ENCODE data around the gene CLDN17. TPM values are rescaled to one million over a fixed set of nuclear protein-coding genes. Genes with fewer than 3 reads are reported as not detected.

The CLDN17 gene
- polyA plus RNA-seq, 1 donor: not detected

DNA sequence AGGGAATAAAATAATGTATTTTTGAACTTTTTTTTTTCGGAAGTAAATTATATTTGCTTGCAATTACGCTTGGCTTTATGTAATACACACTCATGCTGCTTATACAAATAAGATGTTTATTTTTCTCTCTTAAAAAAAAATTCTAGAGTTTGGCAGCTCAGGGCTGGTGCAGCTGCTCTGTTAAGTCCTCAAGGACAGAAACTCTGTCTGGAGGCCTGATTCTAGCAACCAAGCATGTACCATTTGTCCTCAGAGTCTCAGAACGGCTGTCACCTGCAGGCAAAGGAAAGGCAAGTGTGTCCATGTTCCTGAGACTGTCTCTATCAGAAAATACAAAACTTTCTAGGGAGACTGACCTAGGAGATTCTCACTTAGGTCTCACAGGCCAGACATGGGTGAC lies 23.2 kb upstream of the CLDN17 start:
- 65% methylated on average over 2 of the region's 3 CpGs for WGBS (ENCODE audit: insufficient coverage, low lambda C conversion rate)
- no peaks in the 10 kb centered on the region for H3K27me3 ChIP-seq (ENCODE audit: control insufficient read depth, insufficient read depth, low read length)
- no peak overlapping the region for H3K27ac ChIP-seq (ENCODE audit: low read length)
- H3K9me3 ChIP-seq (ENCODE audit: control insufficient read depth, low read depth, low read length): no peaks in the 10 kb centered on the region
- H3K36me3 ChIP-seq (ENCODE audit: control insufficient read depth, insufficient read depth, low read length): no peaks in the 10 kb centered on the region
- H3K4me1 ChIP-seq (ENCODE audit: control insufficient read depth, insufficient read depth, low read length): no peaks in the 10 kb centered on the region
- no peak for DNase-seq
- H3K4me3 ChIP-seq (ENCODE audit: low read length): no peak overlapping the region

DNA sequence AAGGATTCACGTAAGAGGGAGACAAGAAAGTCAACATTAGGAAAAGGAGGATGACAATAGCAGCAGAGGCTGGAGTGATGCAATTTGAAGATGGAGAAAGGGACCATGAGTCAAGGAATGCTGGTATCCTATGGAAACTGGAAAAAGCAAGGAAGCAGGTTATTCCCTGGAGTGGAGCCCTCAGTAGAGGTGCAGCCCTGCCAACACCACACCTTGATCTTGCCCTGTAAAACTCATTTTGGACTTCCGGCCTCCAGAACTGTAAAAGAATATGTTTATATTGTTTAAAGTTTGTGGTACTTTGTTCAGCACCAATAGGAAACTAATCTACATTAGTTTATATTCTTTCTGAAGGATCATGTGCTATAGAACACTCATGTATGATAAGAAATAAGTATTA lies 19.6 kb upstream of the CLDN17 start:
- H3K27ac ChIP-seq (ENCODE audit: low read length): no peak overlapping the region
- H3K4me1 ChIP-seq (ENCODE audit: control insufficient read depth, insufficient read depth, low read length): no peaks in the 10 kb centered on the region
- no peaks in the 10 kb centered on the region for H3K9me3 ChIP-seq (ENCODE audit: control insufficient read depth, low read depth, low read length)
- no peaks in the 10 kb centered on the region for H3K36me3 ChIP-seq (ENCODE audit: control insufficient read depth, insufficient read depth, low read length)
- 55% methylated on average over 1 of the region's 2 CpGs for WGBS (ENCODE audit: insufficient coverage, low lambda C conversion rate)
- no peaks in the 10 kb centered on the region for H3K27me3 ChIP-seq (ENCODE audit: control insufficient read depth, insufficient read depth, low read length)
- DNase-seq: no peak
- H3K4me3 ChIP-seq (ENCODE audit: low read length): no peak overlapping the region

DNA sequence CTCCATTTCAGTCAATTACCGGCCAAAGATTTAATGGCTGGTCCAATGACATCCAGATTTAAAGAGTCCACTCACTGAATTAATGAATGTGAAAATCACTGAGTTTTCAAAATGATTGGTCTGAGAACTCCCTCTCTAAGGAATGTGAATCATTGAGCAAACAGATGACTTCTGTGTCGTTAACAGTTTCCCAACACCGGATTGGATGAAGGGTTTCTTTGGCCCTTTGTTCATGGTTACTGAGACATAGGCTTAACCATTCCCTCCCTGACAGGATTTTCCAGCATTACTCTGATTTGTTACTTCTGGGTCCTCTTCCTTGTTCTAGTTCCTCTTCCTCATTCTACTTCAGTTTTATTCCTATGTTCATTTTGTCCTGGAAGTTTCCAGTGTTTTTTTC lies 1.5 kb upstream of the CLDN17 start:
- DNase-seq: no peak
- H3K4me3 ChIP-seq (ENCODE audit: low read length): no peak overlapping the region
- H3K27ac ChIP-seq (ENCODE audit: low read length): no peak overlapping the region
- H3K4me1 ChIP-seq (ENCODE audit: control insufficient read depth, insufficient read depth, low read length): no peaks in the 10 kb centered on the region
- no CpG with 5 or more reads among the region's 3 CpGs for WGBS (ENCODE audit: insufficient coverage, low lambda C conversion rate)
- no peaks in the 10 kb centered on the region for H3K9me3 ChIP-seq (ENCODE audit: control insufficient read depth, low read depth, low read length)
- H3K27me3 ChIP-seq (ENCODE audit: control insufficient read depth, insufficient read depth, low read length): no peaks in the 10 kb centered on the region
- no peaks in the 10 kb centered on the region for H3K36me3 ChIP-seq (ENCODE audit: control insufficient read depth, insufficient read depth, low read length)

DNA sequence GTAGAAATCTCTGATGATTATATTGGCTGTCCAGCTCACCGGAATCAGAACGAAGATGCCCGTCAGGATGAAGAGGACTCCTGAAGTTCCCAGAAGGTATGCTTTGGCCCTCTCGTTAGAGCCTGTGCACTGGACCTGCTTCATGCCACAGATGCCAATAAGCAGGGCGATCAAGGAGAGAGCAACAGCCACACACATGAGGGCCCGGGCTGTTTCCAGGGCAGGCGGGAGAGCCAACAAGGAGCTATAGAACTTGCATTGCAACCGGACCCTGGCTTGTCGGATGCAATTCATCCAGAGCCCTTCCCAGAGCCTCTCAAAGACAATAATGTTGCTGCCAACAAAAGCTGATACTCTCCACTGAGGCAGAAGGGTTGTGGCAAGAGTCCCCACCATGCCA lies 434 bp downstream of the CLDN17 start:
- Histone ChIP-seq H3K27me3 (ENCODE audit: control insufficient read depth, insufficient read depth, low read length) (no peaks in the 10 kb centered on the region), H3K9me3 (ENCODE audit: control insufficient read depth, low read depth, low read length) (no peaks in the 10 kb centered on the region), H3K4me1 (ENCODE audit: control insufficient read depth, insufficient read depth, low read length) (no peaks in the 10 kb centered on the region), H3K36me3 (ENCODE audit: control insufficient read depth, insufficient read depth, low read length) (no peaks in the 10 kb centered on the region), H3K27ac (ENCODE audit: low read length) (no peak overlapping the region), H3K4me3 (ENCODE audit: low read length) (no peak overlapping the region)
- WGBS (ENCODE audit: insufficient coverage, low lambda C conversion rate): no CpG with 5 or more reads among the region's 9 CpGs
- no peak for DNase-seq

DNA sequence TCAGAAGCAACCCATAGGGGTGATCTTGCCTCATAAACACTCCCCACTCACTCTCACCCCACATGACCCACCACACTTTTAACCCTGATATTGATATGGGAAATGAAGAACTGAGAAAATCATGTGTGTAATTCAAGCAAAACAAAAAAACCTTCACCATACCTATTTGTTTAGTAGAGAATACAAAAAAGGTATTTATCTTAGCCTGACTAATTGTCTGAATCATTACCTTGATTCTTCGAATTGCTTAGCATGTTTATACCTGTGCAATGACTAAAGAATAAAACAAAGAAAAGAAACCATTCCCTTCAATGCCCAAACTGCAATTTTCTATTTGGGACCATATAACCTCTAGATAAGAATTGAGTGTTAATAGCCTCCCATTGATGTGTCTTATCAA lies 1.8 kb downstream of the CLDN17 start:
- Histone ChIP-seq H3K27ac (ENCODE audit: low read length) (no peak overlapping the region), H3K4me1 (ENCODE audit: control insufficient read depth, insufficient read depth, low read length) (no peaks in the 10 kb centered on the region), H3K36me3 (ENCODE audit: control insufficient read depth, insufficient read depth, low read length) (no peaks in the 10 kb centered on the region), H3K9me3 (ENCODE audit: control insufficient read depth, low read depth, low read length) (no peaks in the 10 kb centered on the region), H3K4me3 (ENCODE audit: low read length) (no peak overlapping the region), H3K27me3 (ENCODE audit: control insufficient read depth, insufficient read depth, low read length) (no peaks in the 10 kb centered on the region)
- DNase-seq: no peak
- WGBS (ENCODE audit: insufficient coverage, low lambda C conversion rate): 45% methylated on average over 1 of the region's 1 CpG

DNA sequence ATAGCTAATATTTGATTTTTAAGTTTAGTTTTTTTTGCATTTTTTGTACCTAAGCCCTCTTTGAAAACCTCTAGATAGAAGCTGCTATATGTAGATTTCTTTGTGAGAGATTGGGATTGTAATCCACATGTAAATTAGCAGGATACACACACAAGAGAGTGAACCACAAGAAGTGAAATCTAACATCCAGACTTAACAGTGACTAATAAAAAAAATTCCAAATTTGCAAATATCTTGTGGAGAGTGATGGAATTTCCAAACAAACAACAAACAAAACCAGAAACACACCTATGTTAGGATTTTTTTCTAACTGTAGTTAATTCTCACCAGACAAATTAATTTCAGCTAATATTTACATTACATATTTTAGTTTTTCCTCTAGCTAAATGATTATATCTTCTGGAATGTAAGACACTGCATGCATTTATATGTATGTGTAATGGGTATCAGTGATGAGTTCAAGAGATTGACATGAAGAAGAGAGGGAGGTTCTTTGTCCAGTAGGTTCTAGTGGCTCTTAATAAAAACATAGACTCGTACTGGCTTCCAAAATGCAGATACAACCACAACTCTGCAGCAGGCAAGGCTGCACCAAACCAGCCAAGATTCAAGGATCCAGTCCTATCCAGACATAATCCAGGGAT lies 12.8 kb downstream of the CLDN17 start:
- no peaks in the 10 kb centered on the region for H3K27me3 ChIP-seq (ENCODE audit: control insufficient read depth, insufficient read depth, low read length)
- H3K4me3 ChIP-seq (ENCODE audit: low read length): no peak overlapping the region
- no peak for DNase-seq
- H3K27ac ChIP-seq (ENCODE audit: low read length): no peak overlapping the region
- H3K9me3 ChIP-seq (ENCODE audit: control insufficient read depth, low read depth, low read length): no peaks in the 10 kb centered on the region
- no peaks in the 10 kb centered on the region for H3K4me1 ChIP-seq (ENCODE audit: control insufficient read depth, insufficient read depth, low read length)
- no CpG with 5 or more reads among the region's 1 CpG for WGBS (ENCODE audit: insufficient coverage, low lambda C conversion rate)
- no peaks in the 10 kb centered on the region for H3K36me3 ChIP-seq (ENCODE audit: control insufficient read depth, insufficient read depth, low read length)

DNA sequence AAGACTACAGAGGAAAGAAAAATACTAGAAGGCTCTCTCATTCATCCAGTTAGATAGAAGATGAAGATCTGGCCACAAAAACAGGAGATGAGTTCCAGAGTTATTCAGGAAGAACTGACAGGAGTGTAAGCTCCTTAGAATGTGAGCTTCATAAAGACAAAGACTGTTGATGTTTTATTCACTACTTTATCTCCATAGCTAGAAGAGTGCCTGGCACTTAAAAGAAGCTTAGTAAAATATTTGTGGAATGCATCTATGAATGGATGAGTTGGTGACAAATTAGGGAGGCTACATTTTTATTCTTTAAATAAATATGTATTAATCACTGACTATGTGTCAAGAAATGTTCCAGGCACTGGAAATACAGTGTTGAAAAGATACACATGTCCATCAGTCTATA lies 13.8 kb downstream of the CLDN17 start:
- DNase-seq: no peak
- Histone ChIP-seq H3K4me3 (ENCODE audit: low read length) (no peak overlapping the region), H3K36me3 (ENCODE audit: control insufficient read depth, insufficient read depth, low read length) (no peaks in the 10 kb centered on the region), H3K27me3 (ENCODE audit: control insufficient read depth, insufficient read depth, low read length) (no peaks in the 10 kb centered on the region), H3K4me1 (ENCODE audit: control insufficient read depth, insufficient read depth, low read length) (no peaks in the 10 kb centered on the region), H3K27ac (ENCODE audit: low read length) (no peak overlapping the region), H3K9me3 (ENCODE audit: control insufficient read depth, low read depth, low read length) (no peaks in the 10 kb centered on the region)

DNA sequence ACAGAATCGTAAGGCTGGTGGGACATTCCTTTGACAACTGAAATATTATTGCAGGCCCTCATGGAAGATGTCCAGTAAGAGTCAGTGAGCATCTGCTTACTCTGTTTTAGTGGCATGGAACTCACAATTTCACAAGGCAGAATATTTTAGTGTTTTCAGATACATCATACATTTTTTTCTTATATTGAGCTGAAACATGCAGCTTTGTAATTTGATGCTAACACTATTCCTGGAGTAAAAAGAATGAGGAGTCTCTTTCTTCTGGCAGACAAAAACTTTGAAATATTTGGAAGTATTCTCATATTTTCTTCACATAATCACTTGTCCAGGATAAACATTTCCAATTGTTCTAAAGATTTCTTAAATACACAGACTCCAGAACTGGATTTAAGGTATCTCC lies 17.7 kb downstream of the CLDN17 start:
- no peak overlapping the region for H3K4me3 ChIP-seq (ENCODE audit: low read length)
- DNase-seq: no peak
- no peaks in the 10 kb centered on the region for H3K27me3 ChIP-seq (ENCODE audit: control insufficient read depth, insufficient read depth, low read length)
- no peaks in the 10 kb centered on the region for H3K9me3 ChIP-seq (ENCODE audit: control insufficient read depth, low read depth, low read length)
- no peak overlapping the region for H3K27ac ChIP-seq (ENCODE audit: low read length)
- H3K4me1 ChIP-seq (ENCODE audit: control insufficient read depth, insufficient read depth, low read length): no peaks in the 10 kb centered on the region
- WGBS (ENCODE audit: insufficient coverage, low lambda C conversion rate): no CpG with 5 or more reads among the region's 1 CpG
- no peaks in the 10 kb centered on the region for H3K36me3 ChIP-seq (ENCODE audit: control insufficient read depth, insufficient read depth, low read length)

DNA sequence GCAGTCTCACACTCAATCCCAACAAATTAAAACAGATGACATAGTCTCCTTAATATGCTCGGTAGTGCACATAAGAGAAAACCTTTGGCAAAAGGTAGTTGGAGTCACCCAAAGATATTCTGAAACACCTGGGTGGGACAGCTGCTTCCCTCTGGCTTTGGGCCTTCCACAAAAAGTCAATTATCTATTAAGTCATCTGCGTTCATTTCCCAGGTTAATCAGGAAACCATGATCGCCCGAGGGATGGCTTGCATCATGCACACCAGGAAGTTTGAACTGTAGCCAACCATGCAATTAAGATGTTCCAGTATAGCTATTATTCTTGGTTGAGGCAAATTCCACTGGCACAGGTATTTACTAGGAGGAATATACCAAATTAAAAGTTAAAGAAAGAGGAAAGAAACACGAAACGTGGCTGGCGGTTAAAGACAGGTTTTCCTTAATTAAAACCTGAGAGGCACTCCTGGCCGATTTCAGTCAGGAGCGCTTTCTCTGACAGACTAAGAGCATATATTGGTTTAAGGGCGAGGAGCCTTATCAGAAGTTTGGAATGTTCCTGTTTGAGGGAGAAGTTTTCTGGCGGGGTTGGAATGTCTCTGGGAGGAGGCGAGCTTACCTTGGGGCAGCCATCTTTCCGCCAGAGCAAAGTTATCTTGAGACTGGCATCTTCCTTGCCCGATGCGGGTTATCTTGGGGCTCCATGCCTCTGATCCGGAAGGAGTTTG lies 19.9 kb downstream of the CLDN17 start:
- Histone ChIP-seq H3K27ac (ENCODE audit: low read length) (no peak overlapping the region), H3K36me3 (ENCODE audit: control insufficient read depth, insufficient read depth, low read length) (no peaks in the 10 kb centered on the region), H3K9me3 (ENCODE audit: control insufficient read depth, low read depth, low read length) (no peaks in the 10 kb centered on the region), H3K4me1 (ENCODE audit: control insufficient read depth, insufficient read depth, low read length) (no peaks in the 10 kb centered on the region), H3K4me3 (ENCODE audit: low read length) (no peak overlapping the region), H3K27me3 (ENCODE audit: control insufficient read depth, insufficient read depth, low read length) (no peaks in the 10 kb centered on the region)
- no peak for DNase-seq
- WGBS (ENCODE audit: insufficient coverage, low lambda C conversion rate): 80% methylated on average over 1 of the region's 16 CpGs

DNA sequence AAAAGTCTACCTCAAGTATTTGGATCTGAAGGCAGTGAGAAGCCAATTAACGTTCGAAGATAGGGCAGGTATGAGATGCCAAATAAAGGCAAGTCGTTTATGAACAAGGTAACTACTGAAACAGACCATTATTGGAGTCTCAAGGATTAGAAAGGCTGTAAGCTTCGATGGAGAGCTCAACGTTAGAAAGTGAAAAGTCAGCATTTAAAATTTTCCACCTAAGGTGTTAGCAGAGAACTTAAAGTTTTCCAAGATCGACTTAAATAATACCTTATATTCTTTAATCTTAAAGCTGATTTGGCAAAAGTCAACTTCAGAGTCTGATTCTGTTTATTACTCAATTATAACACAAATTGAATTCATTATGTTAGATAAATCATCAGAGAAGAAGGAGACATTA lies 28.1 kb downstream of the CLDN17 start:
- H3K4me1 ChIP-seq (ENCODE audit: control insufficient read depth, insufficient read depth, low read length): no peaks in the 10 kb centered on the region
- no peak overlapping the region for H3K27ac ChIP-seq (ENCODE audit: low read length)
- H3K36me3 ChIP-seq (ENCODE audit: control insufficient read depth, insufficient read depth, low read length): no peaks in the 10 kb centered on the region
- no peaks in the 10 kb centered on the region for H3K27me3 ChIP-seq (ENCODE audit: control insufficient read depth, insufficient read depth, low read length)
- no peak for DNase-seq
- no peak overlapping the region for H3K4me3 ChIP-seq (ENCODE audit: low read length)
- no peaks in the 10 kb centered on the region for H3K9me3 ChIP-seq (ENCODE audit: control insufficient read depth, low read depth, low read length)
- 86% methylated on average over 6 of the region's 6 CpGs for WGBS (ENCODE audit: insufficient coverage, low lambda C conversion rate)

DNA sequence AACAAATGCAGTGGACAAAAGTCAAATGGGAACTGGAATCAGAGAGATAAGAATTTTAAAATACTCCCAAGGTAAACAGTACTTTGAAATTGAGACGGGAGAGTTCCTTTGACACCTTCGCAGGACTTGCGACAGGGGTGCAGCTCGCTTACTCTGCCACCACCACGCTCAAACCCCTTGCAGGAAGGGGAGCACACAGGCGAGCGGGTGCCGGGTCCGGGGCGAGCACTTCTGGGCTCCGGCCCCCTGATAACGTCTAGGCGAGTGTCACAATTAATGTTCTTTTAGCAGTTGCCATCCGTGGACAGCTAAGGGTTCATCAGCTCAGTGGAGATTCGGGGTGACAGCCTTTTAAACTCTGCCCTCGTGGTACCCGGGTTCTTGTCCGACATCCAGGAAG lies 37.4 kb downstream of the CLDN17 start:
- H3K9me3 ChIP-seq (ENCODE audit: control insufficient read depth, low read depth, low read length): peaks cover 6% of the 10 kb centered on the region
- no peak overlapping the region for H3K27ac ChIP-seq (ENCODE audit: low read length)
- H3K27me3 ChIP-seq (ENCODE audit: control insufficient read depth, insufficient read depth, low read length): no peaks in the 10 kb centered on the region
- H3K36me3 ChIP-seq (ENCODE audit: control insufficient read depth, insufficient read depth, low read length): no peaks in the 10 kb centered on the region
- no peak overlapping the region for H3K4me3 ChIP-seq (ENCODE audit: low read length)
- no peaks in the 10 kb centered on the region for H3K4me1 ChIP-seq (ENCODE audit: control insufficient read depth, insufficient read depth, low read length)
- no peak for DNase-seq
- no CpG with 5 or more reads among the region's 18 CpGs for WGBS (ENCODE audit: insufficient coverage, low lambda C conversion rate)

Measured in large intestine (tissue), 3 donors.